Measurements from ENCODE around the gene HELZ2. TPM values are rescaled to one million over a fixed set of nuclear protein-coding genes. Genes with fewer than 3 reads are reported as not detected.

Gene HELZ2
- total RNA-seq, 1 experiment from 2014 or later: 27.9 TPM

DNA sequence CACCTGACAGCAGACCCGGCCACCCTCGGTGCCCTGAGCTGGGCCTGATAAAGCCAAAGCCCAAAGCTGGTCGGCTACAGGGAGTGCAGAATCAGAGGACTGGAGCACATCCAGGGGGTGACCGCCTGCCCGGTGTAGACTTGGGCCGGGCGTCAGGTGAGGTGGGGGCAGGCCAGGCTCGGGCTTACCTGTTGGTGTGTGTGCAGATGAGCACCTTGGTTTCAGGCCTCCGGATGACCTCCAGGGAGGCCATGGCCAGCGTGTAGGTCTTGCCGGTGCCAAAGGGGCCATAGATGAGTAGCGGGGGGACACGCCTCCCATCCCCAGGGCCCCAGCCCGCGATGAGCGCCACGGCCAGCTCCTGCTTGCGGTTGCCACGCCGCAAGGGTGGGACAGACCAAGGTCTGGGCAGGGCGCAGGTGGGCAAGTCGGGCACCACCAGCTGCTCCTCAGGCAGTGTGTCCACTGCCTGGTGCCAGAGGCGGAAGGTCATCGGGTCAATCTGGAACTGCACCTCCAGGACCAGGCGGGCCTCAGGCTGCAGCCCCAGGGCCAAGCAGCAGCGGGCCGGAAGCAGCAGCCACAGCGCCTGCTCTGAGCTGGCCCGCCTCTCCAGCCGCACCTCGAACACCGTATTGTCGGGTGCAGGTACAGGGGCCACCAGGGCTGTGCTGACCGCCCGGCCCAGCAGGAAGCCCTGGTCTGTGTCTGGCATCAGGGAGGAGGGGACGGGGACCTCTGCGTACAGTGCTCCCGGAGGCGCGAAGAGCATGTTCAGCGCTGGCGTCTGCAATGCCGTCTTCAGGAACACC, 5.7 kb downstream of the HELZ2 start:
- no peaks in the 10 kb centered on the region for H3K4me1 Mint-ChIP-seq
- Histone ChIP-seq H3K18ac (ENCODE audit: insufficient read length, low read depth, low read length) (no peak overlapping the region), H4K8ac (replicated peaks; ENCODE audit: insufficient read length, low read depth, low read length) (no peak overlapping the region), H3K4ac (ENCODE audit: low read depth, low read length) (no peak overlapping the region), H3K56ac (ENCODE audit: insufficient read length, low read depth, low read length) (no peak overlapping the region), H4K91ac (ENCODE audit: insufficient read length, low read depth, low read length) (no peak overlapping the region), H2AFZ (ENCODE audit: low read length) (no peak overlapping the region), H3T11ph (ENCODE audit: low read length) (no peak overlapping the region), H2AK5ac (ENCODE audit: insufficient read length, low read length) (no peak overlapping the region), H3K27me3 (ENCODE audit: insufficient read depth, low read length) (no peaks in the 10 kb centered on the region), H3K23me2 (ENCODE audit: insufficient read length, low read depth, low read length, poor library complexity, severe bottlenecking) (no peaks in the 10 kb centered on the region), H3K23ac (ENCODE audit: insufficient read length, low read depth, low read length) (no peak overlapping the region), H2BK120ac (ENCODE audit: low read depth, low read length, poor library complexity, severe bottlenecking) (no peak overlapping the region), H3K79me2 (ENCODE audit: insufficient read depth, low read length) (no peaks in the 10 kb centered on the region), H2BK5ac (ENCODE audit: insufficient read length, low read length) (no peak overlapping the region), H4K20me1 (ENCODE audit: control insufficient read depth, insufficient read depth, insufficient read length) (no peaks in the 10 kb centered on the region), H3K14ac (ENCODE audit: insufficient read depth, low read length) (no peak overlapping the region), H3K27ac (ENCODE audit: insufficient read length, low read depth, low read length) (no peak overlapping the region), H2BK12ac (ENCODE audit: insufficient read length, low read depth, low read length) (no peak overlapping the region), H3K9me3 (ENCODE audit: control insufficient read depth, low read depth, low read length) (no peaks in the 10 kb centered on the region), H3K79me1 (ENCODE audit: insufficient read depth, low read depth, low read length, poor library complexity, severe bottlenecking) (no peaks in the 10 kb centered on the region), H2BK15ac (ENCODE audit: low read depth, low read length) (no peak overlapping the region), H3K4me1 (ENCODE audit: insufficient read depth, low read length) (no peaks in the 10 kb centered on the region), H4K5ac (ENCODE audit: insufficient read length, low read depth, low read length) (no peak overlapping the region), H3K4me2 (ENCODE audit: insufficient read depth, insufficient read length, low read length) (no peak overlapping the region), H3K9ac (ENCODE audit: extremely low read depth, insufficient read length, low read length) (no peak overlapping the region), H2BK20ac (ENCODE audit: low read depth, low read length, poor library complexity, severe bottlenecking) (no peak overlapping the region)
- no peaks in the 10 kb centered on the region for H3K36me3 Mint-ChIP-seq (ENCODE audit: insufficient read depth in 1 of 3, low read depth in 3 of 3)
- TF ChIP-seq, protein P1, sequence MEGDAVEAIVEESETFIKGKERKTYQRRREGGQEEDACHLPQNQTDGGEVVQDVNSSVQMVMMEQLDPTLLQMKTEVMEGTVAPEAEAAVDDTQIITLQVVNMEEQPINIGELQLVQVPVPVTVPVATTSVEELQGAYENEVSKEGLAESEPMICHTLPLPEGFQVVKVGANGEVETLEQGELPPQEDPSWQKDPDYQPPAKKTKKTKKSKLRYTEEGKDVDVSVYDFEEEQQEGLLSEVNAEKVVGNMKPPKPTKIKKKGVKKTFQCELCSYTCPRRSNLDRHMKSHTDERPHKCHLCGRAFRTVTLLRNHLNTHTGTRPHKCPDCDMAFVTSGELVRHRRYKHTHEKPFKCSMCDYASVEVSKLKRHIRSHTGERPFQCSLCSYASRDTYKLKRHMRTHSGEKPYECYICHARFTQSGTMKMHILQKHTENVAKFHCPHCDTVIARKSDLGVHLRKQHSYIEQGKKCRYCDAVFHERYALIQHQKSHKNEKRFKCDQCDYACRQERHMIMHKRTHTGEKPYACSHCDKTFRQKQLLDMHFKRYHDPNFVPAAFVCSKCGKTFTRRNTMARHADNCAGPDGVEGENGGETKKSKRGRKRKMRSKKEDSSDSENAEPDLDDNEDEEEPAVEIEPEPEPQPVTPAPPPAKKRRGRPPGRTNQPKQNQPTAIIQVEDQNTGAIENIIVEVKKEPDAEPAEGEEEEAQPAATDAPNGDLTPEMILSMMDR (conservative IDR thresholded peaks at IDR 0.05): no peak
- H3K4me3 Mint-ChIP-seq: no peak overlapping the region
- no peak overlapping the region for H3K27ac Mint-ChIP-seq
- H3K9me3 Mint-ChIP-seq: no peaks in the 10 kb centered on the region
- no CpG with 5 or more reads among the region's 43 CpGs for WGBS (ENCODE audit: extremely low coverage, insufficient read length, low lambda C conversion rate)
- no peak for DNase-seq
- no peaks in the 10 kb centered on the region for H3K27me3 Mint-ChIP-seq (ENCODE audit: low read depth)
